ENCODE results near the gene PNO1.
A peak's percentile ranks its signal among the peaks of the same experiment; 100 is the strongest.

PNO1 gene

DNA sequence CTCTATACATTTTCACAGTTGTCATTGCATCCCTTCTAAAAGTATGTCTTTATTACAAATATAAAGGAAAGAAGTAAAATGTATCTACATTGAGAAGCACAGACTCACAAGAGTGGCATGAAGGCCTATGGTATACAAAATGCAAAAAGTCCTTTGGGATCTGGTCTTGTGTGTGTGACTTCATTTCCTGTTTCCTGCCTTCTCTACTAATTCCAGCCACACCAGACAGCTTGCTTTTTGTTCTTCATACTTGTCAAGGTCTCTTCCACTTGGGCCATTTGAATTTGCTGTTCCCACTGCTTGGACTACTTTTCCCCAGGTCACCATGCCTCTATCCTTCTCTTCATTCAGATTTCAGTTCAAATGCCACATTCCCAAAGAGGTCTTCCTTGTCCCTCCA, 6.7 kb upstream of the PNO1 start:
- no peak overlapping the region for H2BK120ac ChIP-seq (ENCODE audit: low read depth, low read length)
- H3K36me3 ChIP-seq (ENCODE audit: control insufficient read depth, insufficient read depth, low read length): no peaks in the 10 kb centered on the region
- no peak overlapping the region for H4K5ac ChIP-seq (ENCODE audit: low read length)
- no peak overlapping the region for H3K27ac ChIP-seq (ENCODE audit: low read depth, low read length)
- no peak for DNase-seq
- no peak overlapping the region for H2AK5ac ChIP-seq (ENCODE audit: low read length)
- no peak overlapping the region for H3K56ac ChIP-seq (ENCODE audit: low read length)
- no peak overlapping the region for H3K23ac ChIP-seq (ENCODE audit: low read length)
- H3K18ac ChIP-seq (ENCODE audit: low read length): no peak overlapping the region
- H3K4ac ChIP-seq (ENCODE audit: low read depth, low read length): no peak overlapping the region
- H3K79me2 ChIP-seq (ENCODE audit: control insufficient read depth, insufficient read depth, low read length): peaks cover 4% of the 10 kb centered on the region
- no peaks in the 10 kb centered on the region for H3K4me1 ChIP-seq (ENCODE audit: control insufficient read depth, low read depth, low read length)
- no peak overlapping the region for H3K4me2 ChIP-seq (ENCODE audit: low read length)
- no peaks in the 10 kb centered on the region for H3K79me1 ChIP-seq (ENCODE audit: low read length)
- no peak overlapping the region for H3K4me3 ChIP-seq (ENCODE audit: low read length)
- H2BK15ac ChIP-seq (replicated peaks; ENCODE audit: low read depth): no peak overlapping the region
- no peak overlapping the region for H4K8ac ChIP-seq (ENCODE audit: low read depth, low read length)
- H3K27me3 ChIP-seq (ENCODE audit: insufficient read depth, low read length, poor library complexity): no peaks in the 10 kb centered on the region
- H2BK5ac ChIP-seq (ENCODE audit: low read length): no peak overlapping the region
- H3K9ac ChIP-seq (ENCODE audit: low read length): no peak overlapping the region

DNA sequence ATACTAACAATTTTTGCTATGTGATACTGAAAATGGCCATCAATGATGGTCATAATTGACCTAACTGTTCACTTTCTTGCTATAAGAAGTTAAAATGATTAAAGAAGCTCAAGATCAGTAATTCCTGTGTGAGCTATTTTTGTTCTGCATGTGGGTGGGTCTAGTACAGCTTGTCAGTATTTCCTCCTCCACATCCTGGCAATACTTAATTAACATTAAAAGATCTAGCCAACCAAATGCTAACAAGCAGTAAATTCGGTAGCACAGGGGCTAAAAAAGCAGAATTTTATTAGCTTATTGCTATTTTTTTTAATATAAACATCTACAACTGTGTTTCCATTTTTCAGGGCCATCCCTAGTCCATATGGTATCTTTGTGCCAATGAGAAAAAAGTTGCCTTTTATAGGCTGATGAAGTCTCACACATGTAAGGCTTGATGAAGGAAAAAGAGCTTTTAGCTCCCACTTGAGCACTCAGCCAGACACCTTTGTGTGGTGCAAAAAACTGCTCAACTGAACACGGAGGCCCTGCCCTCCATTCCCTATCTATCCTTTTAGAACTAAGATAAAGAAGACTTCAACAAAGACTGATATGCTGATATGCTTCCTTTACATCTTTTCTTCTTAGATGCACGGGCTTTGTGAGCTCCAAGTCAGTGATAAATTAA, 4.9 kb upstream of the PNO1 start:
- Histone ChIP-seq H3K9ac (ENCODE audit: low read length) (no peak overlapping the region), H2BK5ac (ENCODE audit: low read length) (no peak overlapping the region), H3K4me3 (ENCODE audit: low read length) (no peak overlapping the region), H3K23ac (ENCODE audit: low read length) (no peak overlapping the region), H4K8ac (ENCODE audit: low read depth, low read length) (no peak overlapping the region), H2BK120ac (ENCODE audit: low read depth, low read length) (no peak overlapping the region), H4K5ac (ENCODE audit: low read length) (no peak overlapping the region), H3K18ac (ENCODE audit: low read length) (no peak overlapping the region), H3K4ac (ENCODE audit: low read depth, low read length) (no peak overlapping the region), H2AK5ac (ENCODE audit: low read length) (no peak overlapping the region), H3K27ac (ENCODE audit: low read depth, low read length) (no peak overlapping the region), H3K79me2 (ENCODE audit: control insufficient read depth, insufficient read depth, low read length) (peaks cover 13% of the 10 kb centered on the region), H3K56ac (ENCODE audit: low read length) (no peak overlapping the region), H3K4me1 (ENCODE audit: control insufficient read depth, low read depth, low read length) (no peaks in the 10 kb centered on the region), H3K79me1 (ENCODE audit: low read length) (peaks cover 3% of the 10 kb centered on the region), H2BK15ac (replicated peaks; ENCODE audit: low read depth) (no peak overlapping the region), H3K27me3 (ENCODE audit: insufficient read depth, low read length, poor library complexity) (no peaks in the 10 kb centered on the region), H3K4me2 (ENCODE audit: low read length) (no peak overlapping the region), H3K36me3 (ENCODE audit: control insufficient read depth, insufficient read depth, low read length) (no peaks in the 10 kb centered on the region)
- no peak for DNase-seq
- WGBS (ENCODE audit: extremely low coverage, insufficient coverage, low lambda C conversion rate): no CpG with 5 or more reads among the region's 3 CpGs

DNA sequence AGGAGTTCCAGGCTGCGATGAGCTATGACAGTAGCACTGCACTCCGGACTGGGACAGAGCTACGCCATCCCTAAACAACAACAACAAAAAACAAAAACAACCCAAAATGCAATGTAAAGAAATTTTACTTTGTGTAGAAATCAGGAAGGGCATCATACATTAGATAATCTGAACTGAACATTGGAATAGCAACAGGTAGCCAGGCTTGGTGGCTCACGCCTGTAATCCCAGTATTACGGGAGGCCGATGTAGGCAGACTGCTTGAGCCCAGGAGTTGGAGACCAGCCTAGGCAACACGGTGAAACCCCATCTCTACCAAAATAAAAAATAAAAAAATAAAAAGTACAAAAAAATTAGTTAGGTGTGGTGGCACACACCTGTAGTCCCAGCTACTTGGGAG, 2.1 kb upstream of the PNO1 start:
- Histone ChIP-seq H4K5ac (ENCODE audit: low read length) (no peak overlapping the region), H2BK15ac (replicated peaks; ENCODE audit: low read depth) (no peak overlapping the region), H2BK5ac (ENCODE audit: low read length) (no peak overlapping the region), H3K18ac (ENCODE audit: low read length) (no peak overlapping the region), H3K23ac (ENCODE audit: low read length) (no peak overlapping the region), H2BK120ac (ENCODE audit: low read depth, low read length) (no peak overlapping the region), H3K27ac (ENCODE audit: low read depth, low read length) (no peak overlapping the region), H4K8ac (ENCODE audit: low read depth, low read length) (no peak overlapping the region), H3K79me2 (ENCODE audit: control insufficient read depth, insufficient read depth, low read length) (peaks cover 34% of the 10 kb centered on the region), H3K4ac (ENCODE audit: low read depth, low read length) (no peak overlapping the region), H3K56ac (ENCODE audit: low read length) (no peak overlapping the region), H3K4me1 (ENCODE audit: control insufficient read depth, low read depth, low read length) (no peaks in the 10 kb centered on the region), H3K36me3 (ENCODE audit: control insufficient read depth, insufficient read depth, low read length) (peaks cover 3% of the 10 kb centered on the region), H3K4me3 (ENCODE audit: low read length) (no peak overlapping the region), H2AK5ac (ENCODE audit: low read length) (no peak overlapping the region), H3K79me1 (ENCODE audit: low read length) (peaks cover 10% of the 10 kb centered on the region), H3K9ac (ENCODE audit: low read length) (no peak overlapping the region), H3K4me2 (ENCODE audit: low read length) (no peak overlapping the region), H3K27me3 (ENCODE audit: insufficient read depth, low read length, poor library complexity) (no peaks in the 10 kb centered on the region)
- no peak for DNase-seq
- no CpG with 5 or more reads among the region's 7 CpGs for WGBS (ENCODE audit: extremely low coverage, insufficient coverage, low lambda C conversion rate)

DNA sequence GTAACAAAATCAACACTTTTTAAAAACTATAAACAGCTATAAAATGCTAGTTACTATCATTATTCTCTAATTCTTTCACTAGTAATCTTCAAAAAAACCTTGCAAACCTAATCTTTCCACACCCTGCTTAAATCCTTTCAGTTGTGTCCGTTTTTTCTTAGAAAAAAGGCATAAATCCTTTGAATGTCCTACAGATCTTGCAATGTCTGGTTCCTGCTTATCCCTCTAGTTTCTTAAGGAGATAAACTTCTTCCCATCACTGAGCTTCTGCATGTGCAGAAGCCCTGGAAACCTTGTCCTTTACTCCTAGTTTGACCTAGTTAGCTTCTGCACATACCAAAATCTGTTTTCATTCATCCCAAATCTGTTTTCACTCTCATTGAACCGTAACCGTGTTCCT, 1.3 kb upstream of the PNO1 start:
- Histone ChIP-seq H3K27me3 (ENCODE audit: insufficient read depth, low read length, poor library complexity) (no peaks in the 10 kb centered on the region), H3K36me3 (ENCODE audit: control insufficient read depth, insufficient read depth, low read length) (peaks cover 3% of the 10 kb centered on the region), H3K4me1 (ENCODE audit: control insufficient read depth, low read depth, low read length) (no peaks in the 10 kb centered on the region), H2BK120ac (ENCODE audit: low read depth, low read length) (no peak overlapping the region), H3K9ac (ENCODE audit: low read length) (peak overlapping the region; percentile 78), H2BK15ac (replicated peaks; ENCODE audit: low read depth) (no peak overlapping the region), H3K4me3 (ENCODE audit: low read length) (peak overlapping the region; percentile 73), H3K79me2 (ENCODE audit: control insufficient read depth, insufficient read depth, low read length) (peaks cover 36% of the 10 kb centered on the region), H4K5ac (ENCODE audit: low read length) (no peak overlapping the region), H3K27ac (ENCODE audit: low read depth, low read length) (no peak overlapping the region), H3K56ac (ENCODE audit: low read length) (peak overlapping the region; percentile 91), H3K23ac (ENCODE audit: low read length) (no peak overlapping the region), H2BK5ac (ENCODE audit: low read length) (no peak overlapping the region), H3K18ac (ENCODE audit: low read length) (no peak overlapping the region), H4K8ac (ENCODE audit: low read depth, low read length) (no peak overlapping the region), H3K4me2 (ENCODE audit: low read length) (peak overlapping the region; percentile 49), H2AK5ac (ENCODE audit: low read length) (no peak overlapping the region), H3K4ac (ENCODE audit: low read depth, low read length) (no peak overlapping the region), H3K79me1 (ENCODE audit: low read length) (peaks cover 15% of the 10 kb centered on the region)
- WGBS (ENCODE audit: extremely low coverage, insufficient coverage, low lambda C conversion rate): no CpG with 5 or more reads among the region's 3 CpGs
- no peak for DNase-seq

DNA sequence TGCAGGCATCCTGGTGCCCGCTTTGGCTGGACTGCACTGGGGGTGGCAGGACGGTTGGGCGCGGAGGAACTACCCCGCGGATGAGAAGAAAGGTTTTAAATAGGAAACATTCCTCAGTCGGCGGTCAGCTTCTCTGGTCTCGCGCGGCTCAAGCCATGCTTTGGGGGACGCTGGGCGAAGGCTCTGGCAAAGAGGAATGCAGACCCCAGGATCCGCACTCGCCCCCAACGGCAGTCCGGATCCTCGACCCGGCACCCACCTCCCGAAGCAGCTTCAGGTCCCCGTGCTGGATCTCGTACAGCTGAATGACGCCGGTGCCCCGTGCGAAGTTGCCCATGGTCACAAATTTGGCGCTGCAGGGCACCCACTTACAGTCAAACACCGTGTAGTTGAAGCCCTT, 686 bp upstream of the PNO1 start:
- Histone ChIP-seq H2BK5ac (ENCODE audit: low read length) (peak overlapping the region; percentile 8), H3K4ac (ENCODE audit: low read depth, low read length) (no peak overlapping the region), H3K9ac (ENCODE audit: low read length) (peak overlapping the region; percentile 78), H3K36me3 (ENCODE audit: control insufficient read depth, insufficient read depth, low read length) (peaks cover 3% of the 10 kb centered on the region), H3K23ac (ENCODE audit: low read length) (no peak overlapping the region), H3K4me2 (ENCODE audit: low read length) (peak overlapping the region; percentile 49), H3K27me3 (ENCODE audit: insufficient read depth, low read length, poor library complexity) (no peaks in the 10 kb centered on the region), H4K5ac (ENCODE audit: low read length) (no peak overlapping the region), H3K79me1 (ENCODE audit: low read length) (peaks cover 15% of the 10 kb centered on the region), H3K79me2 (ENCODE audit: control insufficient read depth, insufficient read depth, low read length) (peaks cover 36% of the 10 kb centered on the region), H3K18ac (ENCODE audit: low read length) (no peak overlapping the region), H2BK120ac (ENCODE audit: low read depth, low read length) (no peak overlapping the region), H3K56ac (ENCODE audit: low read length) (peak overlapping the region; percentile 91), H4K8ac (ENCODE audit: low read depth, low read length) (no peak overlapping the region), H2BK15ac (replicated peaks; ENCODE audit: low read depth) (no peak overlapping the region), H3K27ac (ENCODE audit: low read depth, low read length) (no peak overlapping the region), H3K4me3 (ENCODE audit: low read length) (peak overlapping the region; percentile 73), H2AK5ac (ENCODE audit: low read length) (no peak overlapping the region), H3K4me1 (ENCODE audit: control insufficient read depth, low read depth, low read length) (no peaks in the 10 kb centered on the region)
- no CpG with 5 or more reads among the region's 28 CpGs for WGBS (ENCODE audit: extremely low coverage, insufficient coverage, low lambda C conversion rate)
- peak; percentile 63 for DNase-seq

DNA sequence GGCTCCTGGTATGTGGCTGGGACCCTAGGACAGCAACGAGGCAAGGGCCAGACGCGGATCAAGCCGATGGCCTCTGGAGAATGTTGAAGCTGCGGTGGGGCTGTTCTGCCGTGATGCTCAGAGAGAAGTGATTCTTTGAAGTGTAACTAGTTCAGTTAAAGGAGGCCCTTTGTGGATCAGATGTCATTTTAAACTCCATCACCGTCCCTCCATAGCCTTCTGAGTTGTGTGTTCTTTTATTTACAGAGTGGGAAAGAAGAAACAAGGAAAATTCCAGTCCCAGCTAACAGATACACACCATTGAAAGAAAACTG, 403 bp downstream of the PNO1 start:
- H3K4me2 ChIP-seq (ENCODE audit: low read length): peak overlapping the region; percentile 84
- no peaks in the 10 kb centered on the region for H3K4me1 ChIP-seq (ENCODE audit: control insufficient read depth, low read depth, low read length)
- no peak overlapping the region for H2BK120ac ChIP-seq (ENCODE audit: low read depth, low read length)
- no peak overlapping the region for H3K23ac ChIP-seq (ENCODE audit: low read length)
- peaks cover 4% of the 10 kb centered on the region for H3K36me3 ChIP-seq (ENCODE audit: control insufficient read depth, insufficient read depth, low read length)
- no peak overlapping the region for H4K8ac ChIP-seq (ENCODE audit: low read depth, low read length)
- peaks cover 36% of the 10 kb centered on the region for H3K79me2 ChIP-seq (ENCODE audit: control insufficient read depth, insufficient read depth, low read length)
- H3K4ac ChIP-seq (ENCODE audit: low read depth, low read length): no peak overlapping the region
- H4K5ac ChIP-seq (ENCODE audit: low read length): no peak overlapping the region
- no peak overlapping the region for H2BK15ac ChIP-seq (replicated peaks; ENCODE audit: low read depth)
- H3K27ac ChIP-seq (ENCODE audit: low read depth, low read length): peak overlapping the region; percentile 29
- peak overlapping the region; percentile 91 for H3K4me3 ChIP-seq (ENCODE audit: low read length)
- peak overlapping the region; percentile 97 for H3K56ac ChIP-seq (ENCODE audit: low read length)
- peak overlapping the region; percentile 89 for H3K9ac ChIP-seq (ENCODE audit: low read length)
- no peak overlapping the region for H2AK5ac ChIP-seq (ENCODE audit: low read length)
- DNase-seq: no peak
- H3K27me3 ChIP-seq (ENCODE audit: insufficient read depth, low read length, poor library complexity): no peaks in the 10 kb centered on the region
- no peak overlapping the region for H3K18ac ChIP-seq (ENCODE audit: low read length)
- H2BK5ac ChIP-seq (ENCODE audit: low read length): no peak overlapping the region
- peaks cover 15% of the 10 kb centered on the region for H3K79me1 ChIP-seq (ENCODE audit: low read length)
- WGBS (ENCODE audit: extremely low coverage, insufficient coverage, low lambda C conversion rate): no CpG with 5 or more reads among the region's 7 CpGs
